ENCODE measurements around the gene HAVCR1. TPM values are rescaled to one million over a fixed set of nuclear protein-coding genes. Genes with fewer than 3 reads are reported as not detected.

Gene HAVCR1
- total RNA-seq, 1 experiment from 2014 or later: not detected

GRCh38 chr5:156981481-156981880, 77.4 kb downstream of the HAVCR1 start:
- CTCF ChIA-PET: no interaction called here
- H4K20me1 ChIP-seq (ENCODE audit: insufficient read depth): no peaks in the 10 kb centered on the region
- H3K4me2 ChIP-seq: no peak overlapping the region
- no peaks in the 10 kb centered on the region for H3F3A ChIP-seq (ENCODE audit: insufficient read depth, low read depth)
- no peaks in the 10 kb centered on the region for H3K9me2 ChIP-seq (ENCODE audit: insufficient read depth)
- H3K79me2 ChIP-seq (ENCODE audit: low read depth): no peaks in the 10 kb centered on the region
- intact Hi-C loops (cut with micrococcal nuclease; ENCODE audit: unreplicated experiment): no loop called here
- BruUV-seq (replicated peaks): no TSS peak
- H2AFZ ChIP-seq: no peak overlapping the region
- no peaks in the 10 kb centered on the region for H3K4me1 ChIP-seq (replicated peaks; ENCODE audit: insufficient read depth)
- H3K36me3 ChIP-seq (ENCODE audit: low read depth): no peaks in the 10 kb centered on the region
- no peak overlapping the region for H3K27ac ChIP-seq
- DNase-seq: no peak
- TF ChIP-seq EZH2 (IDR thresholded peaks at IDR 0.05; ENCODE audit: low read depth): no peak
- no peak for TF ChIP-seq CTCF (conservative IDR thresholded peaks at IDR 0.05)
- POLR2A ChIA-PET (ENCODE audit: unreplicated experiment): no interaction called here
- H3K27me3 ChIP-seq (ENCODE audit: insufficient read depth, low read depth): peaks cover 29% of the 10 kb centered on the region; the same call in 1 of the 2 replicates
- H3K9me3 ChIP-seq (ENCODE audit: insufficient read depth, low read depth): no peaks in the 10 kb centered on the region
- H3K4me3 ChIP-seq: no peak overlapping the region

Other genes starting within 250 kb of the HAVCR1 start
- not detected in 2 replicates for gene PPP1R2B, start 208.8 kb downstream of the HAVCR1 start, total RNA-seq (2021)
- gene TIMD4, start 95.9 kb downstream of the HAVCR1 start, total RNA-seq (2021): not detected in 2 replicates
- gene HAVCR2, start 49.9 kb upstream of the HAVCR1 start, total RNA-seq (2021): 0.25 TPM in 1 of 2 replicates, not detected in the other
- 9.4 and 11.8 TPM in 2 replicates for gene MED7, start 83.7 kb upstream of the HAVCR1 start, total RNA-seq (2021)
- not detected in 2 replicates for gene GARIN3, start 107.1 kb upstream of the HAVCR1 start, total RNA-seq (2021)
- not detected in 2 replicates for gene ITK, start 121.7 kb upstream of the HAVCR1 start, total RNA-seq (2021)
- gene CYFIP2, start 207.0 kb upstream of the HAVCR1 start, total RNA-seq (2021): not detected in 2 replicates

Data from PC-9 (cell line).